Ovary (tissue), 9 donors: Measurements from ENCODE around the gene ST7. TPM values are rescaled to one million over a fixed set of nuclear protein-coding genes. Genes with fewer than 3 reads are reported as not detected.

Experiments used
- DNase-seq, 5 donors: peaks; one replicate each; pipeline ENCODE4 v3.0.0-alpha.2; 2019 to 2020
- H3K27ac ChIP-seq, 2 donors: fragments of 200-600 bp; one replicate each; pipeline versions ENCODE4 v1.5.1 to v1.8.0; 2019 to 2022
- H3K27me3 ChIP-seq: fragments of 200-600 bp; one replicate; pipeline ENCODE4 v1.8.0; 2022
- H3K36me3 ChIP-seq: fragments of 200-600 bp; sonication (generic); one replicate; pipeline ENCODE4 v1.5.1; 2019
- H3K4me1 ChIP-seq: one replicate; pipeline ENCODE4 v1.8.1; 2013; ENCODE audit warnings: mild to moderate bottlenecking, moderate library complexity; ENCODE audit not compliant: insufficient read depth
- H3K4me3 ChIP-seq: fragments of 200-600 bp; sonication (generic); one replicate; pipeline ENCODE4 v1.5.1; 2017
- H3K9me3 ChIP-seq, 2 donors: fragments of 200-600 bp in 1 of 2; sonication (generic) in 1 of 2; one replicate each; pipeline versions ENCODE4 v1.5.1 to v1.8.1; 2013 to 2019; ENCODE audit warnings: mild to moderate bottlenecking in 1 of 2, moderate library complexity in 1 of 2
- CTCF ChIP-seq, 3 donors: fragments of 450-650 bp in 2 of 3; fragments of 200-600 bp in 1 of 3; IDR thresholded peaks; one replicate each; pipeline versions ENCODE4 v1.5.1 to v1.8.0; 2016 to 2022; ENCODE audit warnings: antibody characterized with exemption in 3 of 3, mild to moderate bottlenecking in 1 of 3
- EP300 ChIP-seq: sonication (generic); formaldehyde crosslinking; IDR thresholded peaks from one replicate; pipeline ENCODE4 v1.6.1; 2017; ENCODE audit warnings: antibody characterized with exemption
- POLR2A ChIP-seq: fragments of 450-650 bp; IDR thresholded peaks from one replicate; pipeline ENCODE4 v1.6.1; 2017; ENCODE audit warnings: antibody characterized with exemption, mild to moderate bottlenecking, moderate library complexity
- WGBS, 3 donors: extraction: QIAGEN DNeasy Blood & Tissue Kit in 1 of 3; methylation state at CpG; one replicate each; pipeline versions ENCODE4 v1.1.5 to v1.1.7; 2013 to 2017; 5-methylcytosine and 5-hydroxymethylcytosine counted together
- intact Hi-C, 4 donors: fragments of 100-400 bp; cut with DNase I; formaldehyde crosslinking; loops; one replicate each; pipeline versions ENCODE4 v1.11.0 to v1.15.1; 2022 to 2023
- polyA plus RNA-seq, 2 donors: library from polyadenylated mRNA; stranded (reverse); fragments of 200-250 nt in 1 of 2; fragments of 350-450 nt in 1 of 2; fragmentation: Illumina TruSeq in 1 of 2; extraction: RNeasy Lipid Tissue Mini Kit (QIAGEN cat#74804) in 1 of 2; gene quantifications; one replicate each; pipeline ENCODE4 v1.2.3, GENCODE V29; 2013 to 2014
- total RNA-seq, 7 donors: library from RNA; depleted of rRNA in 2 of 7; stranded (reverse); fragments of >200 nt in 2 of 7; fragmentation: NEBNext Ultra II Directional in 3 of 7; extraction: Animal tissue kit (Norgen Biotek cat#: 25700) in 3 of 7; gene quantifications; one replicate each; pipeline versions ENCODE4 v1.1.0 to v1.2.4, GENCODE V29; 2016 to 2023
- donor health status: DM: no; HTN: no; CAD: no; lungs with moderate emphysema.
- donor health status: DM: no; HTN: no; CAD: no.
- donor health status: Bipolar disorder and iron deficiency.
- donor health status: DM: yes; HTN: yes; CAD: no.
- donor health status: DM: no; HTN: no; CAD: no.
- donor health status: DM: yes; HTN: yes; CAD: no.

ST7 gene
- total and polyA plus RNA-seq, 9 donors, result 14.1 to 37.7 (median 18.8) TPM

DNA sequence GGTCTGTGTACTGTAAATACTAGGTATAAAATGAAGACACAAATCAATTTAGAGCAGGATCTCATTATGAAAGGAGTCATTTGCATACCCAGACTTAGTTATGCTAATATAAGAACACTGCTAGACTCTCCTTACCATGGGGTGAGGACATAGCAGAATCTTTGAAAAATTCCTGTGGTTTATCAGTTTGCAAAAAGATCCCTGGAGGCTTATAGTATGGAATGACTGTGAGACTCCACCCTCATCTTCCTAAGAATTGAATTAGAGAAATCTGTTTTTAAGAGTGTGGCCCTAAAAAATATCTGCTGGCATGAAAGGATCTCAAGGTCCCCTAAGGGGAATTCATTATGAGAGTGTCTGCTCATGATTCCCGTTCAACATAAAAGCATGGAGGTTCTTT, 306.3 kb downstream of the ST7 start:
- no peak overlapping the region for H3K4me3 ChIP-seq
- no peaks in the 10 kb centered on the region for H3K9me3 ChIP-seq
- 0 to 82% (median 27%) methylated on average over 1 of the region's 1 CpG for WGBS, 3 donors
- no peak for DNase-seq
- H3K4me1 ChIP-seq, result no peaks in the 10 kb centered on the region
- TF ChIP-seq EP300, result no peak
- no peak for TF ChIP-seq CTCF (IDR thresholded peaks at IDR 0.05)
- no peak for TF ChIP-seq POLR2A
- H3K36me3 ChIP-seq, result no peaks in the 10 kb centered on the region
- H3K27me3 ChIP-seq, result no peaks in the 10 kb centered on the region
- no peak overlapping the region for H3K27ac ChIP-seq
- intact Hi-C loops, result no loop called here

- Histone ChIP-seq H3K9me3 (no peaks in the 10 kb centered on the region), H3K27ac (no peak overlapping the region), H3K4me1 (no peaks in the 10 kb centered on the region), H3K4me3 (no peak overlapping the region), H3K36me3 (no peaks in the 10 kb centered on the region), H3K27me3 (no peaks in the 10 kb centered on the region)
- intact Hi-C loops, result no loop called here
- TF ChIP-seq POLR2A (no peak), EP300 (no peak), CTCF (IDR thresholded peaks at IDR 0.05) (no peak)
- DNase-seq, result no peak
- WGBS, 3 donors, result 95 to 100% (median 97%) methylated on average over 2 of the region's 2 CpGs
These were observed 309.2 kb downstream of the ST7 start for GRCh38 chr7:117262546-117262945.

GRCh38 chr7:117264716-117265115, 311.4 kb downstream of the ST7 start:
- DNase-seq, result no peak
- TF ChIP-seq EP300 (no peak), POLR2A (no peak), CTCF (IDR thresholded peaks at IDR 0.05) (no peak)
- Histone ChIP-seq H3K9me3 (no peaks in the 10 kb centered on the region), H3K4me1 (no peaks in the 10 kb centered on the region), H3K4me3 (no peak overlapping the region), H3K27me3 (no peaks in the 10 kb centered on the region), H3K27ac (no peak overlapping the region), H3K36me3 (no peaks in the 10 kb centered on the region)
- intact Hi-C loops, result no loop called here
- WGBS, 3 donors, result 0 to 96% (median 0%) methylated on average over 1 of the region's 1 CpG

DNA sequence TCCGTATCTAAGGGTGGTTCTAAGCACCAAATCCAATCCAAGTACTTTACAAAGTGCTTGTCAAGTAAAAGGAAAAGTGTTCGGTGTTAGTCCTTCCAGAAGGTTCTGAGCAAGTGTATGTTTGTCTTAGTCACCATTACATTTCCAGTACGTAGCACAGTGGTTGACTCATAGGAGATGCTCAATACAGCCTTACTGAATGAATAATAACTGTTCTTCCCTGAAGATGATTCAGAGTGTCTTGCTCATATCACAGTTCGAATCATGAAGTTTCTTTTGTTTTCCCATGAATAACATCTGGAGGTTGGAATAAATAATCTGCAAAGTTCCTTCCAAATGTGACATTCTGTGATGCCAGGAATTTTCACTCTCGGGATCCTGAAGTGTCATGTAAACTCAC, 316.1 kb downstream of the ST7 start:
- intact Hi-C loops, result no loop called here
- H3K36me3 ChIP-seq, result no peaks in the 10 kb centered on the region
- TF ChIP-seq CTCF (IDR thresholded peaks at IDR 0.05) (no peak), EP300 (no peak), POLR2A (no peak)
- DNase-seq, result no peak
- H3K4me1 ChIP-seq, result no peaks in the 10 kb centered on the region
- 56 to 70% (median 68%) methylated on average over 5 of the region's 5 CpGs for WGBS, 3 donors
- H3K27me3 ChIP-seq, result no peaks in the 10 kb centered on the region
- H3K9me3 ChIP-seq, result no peaks in the 10 kb centered on the region
- H3K27ac ChIP-seq, result no peak overlapping the region
- H3K4me3 ChIP-seq, result no peak overlapping the region

DNA sequence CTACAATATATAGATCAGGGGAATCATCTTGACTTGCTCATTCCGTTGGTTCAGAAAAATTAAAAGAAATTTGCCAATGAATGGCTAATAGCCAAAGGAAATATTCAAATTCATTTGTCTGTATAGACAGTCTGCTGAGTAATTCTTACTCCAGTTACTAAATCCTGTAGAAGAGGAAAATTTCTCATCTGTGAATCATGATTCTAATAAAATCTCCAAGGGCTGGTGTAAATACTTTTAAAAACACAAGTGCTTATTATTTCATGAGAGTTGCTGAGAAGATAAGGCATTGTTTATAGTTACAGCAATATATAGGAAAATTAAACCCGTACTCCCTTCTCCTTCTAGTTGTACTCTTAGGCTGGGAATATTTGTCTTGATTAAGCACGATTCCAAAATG, 316.6 kb downstream of the ST7 start:
- H3K36me3 ChIP-seq, result no peaks in the 10 kb centered on the region
- WGBS, 3 donors, result 37 to 47% (median 39%) methylated on average over 3 of the region's 3 CpGs
- no peaks in the 10 kb centered on the region for H3K27me3 ChIP-seq
- TF ChIP-seq EP300 (no peak), POLR2A (no peak), CTCF (IDR thresholded peaks at IDR 0.05) (no peak)
- H3K27ac ChIP-seq, result no peak overlapping the region
- no peaks in the 10 kb centered on the region for H3K9me3 ChIP-seq
- no peak for DNase-seq
- H3K4me1 ChIP-seq, result no peaks in the 10 kb centered on the region
- intact Hi-C loops, result no loop called here
- no peak overlapping the region for H3K4me3 ChIP-seq
